ENCODE results near the gene NELL1.
"Not testable (repeated sequence)": the region's sequence is repeated elsewhere in the genome, so short reads cannot be mapped to it uniquely, and the experiment has no call there.

The NELL1 gene

GRCh38 chr11:20861322-20861721 lies 191.9 kb downstream of the NELL1 start:
- FAIRE-seq (no peak), DNase-seq (ENCODE audit: extremely low spot score, insufficient read length, low read depth) (no peak)

DNA sequence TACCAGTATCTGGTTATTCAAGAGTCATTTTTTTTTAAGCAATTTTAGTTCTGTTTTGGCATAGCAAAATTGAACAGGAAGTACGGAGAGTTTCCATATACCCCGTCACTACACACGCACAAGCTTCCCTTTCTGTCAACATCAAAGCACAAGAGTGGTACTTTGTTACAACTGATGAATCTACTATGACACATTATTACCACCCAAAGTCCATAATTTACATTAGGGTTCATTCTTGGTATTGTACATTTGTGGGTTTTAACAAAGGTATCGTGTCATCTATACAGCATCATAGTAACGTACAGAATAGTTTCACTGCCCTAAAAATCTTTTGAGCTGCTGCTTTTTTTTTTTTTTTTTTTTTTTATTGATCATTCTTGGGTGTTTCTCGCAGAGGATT lies 192.9 kb downstream of the NELL1 start:
- FAIRE-seq; DNase-seq (ENCODE audit: extremely low spot score, insufficient read length, low read depth): not testable (repeated sequence)

DNA sequence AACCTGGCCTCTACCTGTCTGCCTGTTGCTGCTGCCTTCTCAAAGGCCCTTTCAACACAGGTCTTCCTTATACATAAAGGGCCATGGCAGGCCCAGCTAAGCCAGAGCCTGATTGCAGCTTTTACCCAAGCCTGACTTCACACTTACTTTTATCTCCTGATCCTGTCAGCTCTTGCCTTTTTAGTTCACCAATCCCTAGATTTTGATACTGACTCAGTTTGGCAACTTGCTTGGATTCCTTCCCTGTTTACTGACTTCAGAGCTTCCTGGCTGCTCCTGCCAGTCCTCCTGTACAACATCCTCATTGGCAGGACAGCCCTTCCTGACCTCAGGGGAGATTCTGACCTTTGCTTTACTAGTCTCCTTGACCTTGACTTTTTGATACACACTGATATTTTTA lies 195.2 kb downstream of the NELL1 start:
- no peak for DNase-seq (ENCODE audit: extremely low spot score, insufficient read length, low read depth)
- no peak for FAIRE-seq

- DNase-seq (ENCODE audit: extremely low spot score, insufficient read length, low read depth) (no peak), FAIRE-seq (no peak)
These were observed 195.8 kb downstream of the NELL1 start for GRCh38 chr11:20865161-20865560.

GRCh38 chr11:20869123-20869522 lies 199.7 kb downstream of the NELL1 start:
- DNase-seq (ENCODE audit: extremely low spot score, insufficient read length, low read depth), result no peak
- no peak for FAIRE-seq

- DNase-seq (ENCODE audit: extremely low spot score, insufficient read length, low read depth), result no peak
- no peak for FAIRE-seq
These were observed 203.7 kb downstream of the NELL1 start for GRCh38 chr11:20873054-20873453.

- FAIRE-seq (no peak), DNase-seq (ENCODE audit: extremely low spot score, insufficient read length, low read depth) (no peak)
These were observed 205.0 kb downstream of the NELL1 start for GRCh38 chr11:20874358-20874757.

DNA sequence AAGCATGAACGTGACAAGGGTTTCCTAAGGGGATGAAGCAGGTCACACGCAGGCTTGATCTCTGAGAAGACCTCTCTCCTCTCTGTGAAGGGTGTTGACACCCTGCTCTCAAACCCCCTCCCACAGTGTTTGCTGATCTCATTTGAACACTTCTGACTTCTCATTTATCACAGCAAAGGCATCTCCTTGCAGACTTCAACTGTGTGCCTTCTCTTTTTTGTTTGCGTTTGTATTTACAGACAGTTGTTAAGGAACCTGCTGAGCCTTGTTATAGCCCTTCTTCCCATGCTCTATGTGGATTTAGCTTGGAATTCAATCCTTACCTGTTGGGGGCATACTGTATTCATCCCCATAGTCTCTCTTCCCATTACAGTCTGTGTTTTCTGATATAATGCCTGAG lies 206.5 kb downstream of the NELL1 start:
- no peak for FAIRE-seq

DNA sequence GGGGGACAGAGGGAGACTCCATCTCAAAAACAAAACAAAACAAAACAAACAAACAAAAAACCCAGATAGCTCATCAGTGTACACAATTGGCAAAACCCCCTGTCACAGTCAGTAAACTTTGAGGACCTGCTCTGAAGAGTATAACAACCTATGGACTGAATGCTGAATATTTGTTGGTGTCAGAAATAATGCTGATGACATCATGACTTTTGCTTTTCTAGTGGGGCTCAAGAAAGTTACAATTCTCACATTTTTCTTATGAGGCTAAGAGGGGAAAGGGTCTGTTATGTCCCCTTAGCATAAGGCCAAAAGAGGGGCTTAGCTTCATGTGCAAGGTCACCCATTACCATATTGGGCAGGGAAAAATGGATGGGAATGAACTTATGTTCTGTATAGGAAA lies 207.4 kb downstream of the NELL1 start:
- no peak for DNase-seq (ENCODE audit: extremely low spot score, insufficient read length, low read depth)
- no peak for FAIRE-seq

More for the DNA sequence above, 206.5 kb downstream of the NELL1 start:
- no peak for DNase-seq (ENCODE audit: extremely low spot score, insufficient read length, low read depth)

GRCh38 chr11:20880094-20880493 lies 210.7 kb downstream of the NELL1 start:
- FAIRE-seq (no peak), DNase-seq (ENCODE audit: extremely low spot score, insufficient read length, low read depth) (no peak)

GRCh38 chr11:20881328-20882079 lies 212.1 kb downstream of the NELL1 start:
- FAIRE-seq (no peak), DNase-seq (ENCODE audit: extremely low spot score, insufficient read length, low read depth) (no peak)

DNA sequence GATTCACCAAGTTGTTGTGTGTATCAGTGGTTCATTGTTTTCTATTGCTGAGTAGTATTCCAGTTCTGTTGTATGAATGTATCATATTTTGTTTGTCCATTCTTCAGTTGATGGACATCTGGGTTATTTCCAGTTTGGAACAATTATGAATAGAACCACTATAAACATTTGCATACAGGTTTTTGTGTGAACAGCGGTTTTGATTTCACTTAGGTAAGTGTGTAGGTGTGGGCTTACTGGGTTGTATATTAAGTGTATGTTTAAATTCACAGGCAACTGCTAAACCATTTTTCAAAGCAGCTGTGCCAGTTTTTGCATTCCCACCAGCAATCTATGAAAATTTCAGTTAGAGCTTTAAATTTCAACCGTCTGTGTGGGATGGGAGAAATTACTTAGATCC lies 217.8 kb downstream of the NELL1 start:
- DNase-seq (ENCODE audit: extremely low spot score, insufficient read length, low read depth) (no peak), FAIRE-seq (no peak)

- no peak for DNase-seq (ENCODE audit: extremely low spot score, insufficient read length, low read depth)
- no peak for FAIRE-seq
These were observed 224.9 kb downstream of the NELL1 start for GRCh38 chr11:20894296-20894695.

- FAIRE-seq, result no peak
- no peak for DNase-seq (ENCODE audit: extremely low spot score, insufficient read length, low read depth)
These were observed 240.8 kb downstream of the NELL1 start for GRCh38 chr11:20909995-20910726.

DNA sequence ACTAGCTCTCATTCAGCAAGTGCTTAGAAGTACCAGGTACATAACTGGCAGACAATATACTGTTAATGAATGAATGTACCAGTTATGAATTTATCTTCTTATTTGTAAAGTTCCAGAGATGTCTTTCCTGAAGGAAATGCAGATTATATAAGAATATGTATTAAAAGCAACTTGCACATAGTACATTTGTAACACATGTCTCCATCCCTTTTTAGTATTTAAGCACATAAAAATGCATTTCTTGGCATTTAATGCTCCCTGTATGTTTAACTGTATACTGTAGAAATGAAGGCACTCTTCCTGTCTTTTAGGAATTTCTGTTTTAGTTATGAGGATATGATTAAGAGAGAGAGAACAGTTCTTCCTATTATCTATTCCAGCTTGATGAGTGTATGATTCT lies 241.3 kb downstream of the NELL1 start:
- FAIRE-seq (no peak), DNase-seq (ENCODE audit: extremely low spot score, insufficient read length, low read depth) (no peak)

GRCh38 chr11:20912065-20912821 lies 242.9 kb downstream of the NELL1 start:
- FAIRE-seq (no peak), DNase-seq (ENCODE audit: extremely low spot score, insufficient read length, low read depth) (no peak)

- DNase-seq (ENCODE audit: extremely low spot score, insufficient read length, low read depth), result no peak
- FAIRE-seq, result no peak
These were observed 243.6 kb downstream of the NELL1 start for GRCh38 chr11:20912922-20913512.

DNA sequence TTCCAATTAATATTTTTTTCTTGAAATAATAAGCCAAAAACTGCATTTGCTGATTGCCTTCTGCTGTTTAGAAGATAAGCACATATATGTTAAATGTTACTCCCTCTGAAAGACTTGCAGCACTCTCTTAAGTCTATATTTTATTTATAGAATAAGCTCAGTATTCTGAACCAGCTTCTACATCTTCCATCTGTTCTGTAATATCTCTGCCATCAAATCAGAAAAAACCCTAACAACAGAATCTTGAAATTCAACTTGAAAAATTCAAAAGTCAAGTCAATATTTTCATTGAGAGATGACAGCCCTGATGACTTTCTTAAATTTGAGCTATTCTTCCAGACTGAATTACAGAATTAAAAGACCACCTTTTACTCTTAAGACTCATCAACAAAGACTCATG lies 247.9 kb downstream of the NELL1 start:
- no peak for FAIRE-seq
- no peak for DNase-seq (ENCODE audit: extremely low spot score, insufficient read length, low read depth)

GRCh38 chr11:20926799-20927540 lies 257.6 kb downstream of the NELL1 start:
- no peak for FAIRE-seq
- DNase-seq (ENCODE audit: extremely low spot score, insufficient read length, low read depth), result no peak

DNA sequence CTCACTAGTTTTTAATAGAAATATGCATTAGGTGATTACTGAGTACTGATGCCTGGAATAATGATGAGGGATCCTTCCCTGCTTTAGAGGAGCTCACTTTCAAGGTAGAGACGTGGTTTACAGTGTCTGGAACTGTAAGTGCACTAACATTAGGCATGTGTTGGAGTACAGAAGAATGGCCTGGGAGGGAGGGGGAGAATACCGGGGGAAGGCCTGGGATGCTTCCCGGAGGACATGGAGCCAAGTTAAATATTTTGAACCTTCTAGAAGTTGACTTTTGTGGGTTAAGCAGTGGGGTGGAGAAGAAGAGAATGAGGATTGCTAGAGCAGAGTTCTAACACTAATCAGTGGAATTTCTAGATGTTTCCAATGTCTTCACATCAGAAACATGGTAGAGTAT lies 261.6 kb downstream of the NELL1 start:
- DNase-seq (ENCODE audit: extremely low spot score, insufficient read length, low read depth) (no peak), FAIRE-seq (no peak)
